22Rv1 (cell line): ENCODE results near the gene TRPC6.

Experiments
- CTCF ChIP-seq: fragments of 450-650 bp; IDR thresholded peaks from 2 replicates; pipeline ENCODE4 v1.5.1; 2017; ENCODE audit warnings: mild to moderate bottlenecking
- ZFX ChIP-seq: fragments of 450-650 bp; IDR thresholded peaks from 2 replicates; pipeline ENCODE4 v1.6.1; 2017; ENCODE audit warnings: antibody characterized with exemption, borderline replicate concordance

GRCh38 chr11:101434026-101434643 is 149.7 kb downstream of the TRPC6 start:
- no peak for TF ChIP-seq ZFX
- no peak for TF ChIP-seq CTCF
